HCT116 (cell line): Measurements from ENCODE around the gene FIBP. TPM values are rescaled to one million over a fixed set of nuclear protein-coding genes. Genes with fewer than 3 reads are reported as not detected.

ENCODE experiments used
- ATAC-seq: fragments of 200-7000 bp; cut with Tn5 transposase; 2 replicates; pipeline ENCODE4 v1.9.1; 2020; ENCODE audit warnings: mild to moderate bottlenecking, moderate library complexity
- BruUV-seq: library from RNA; stranded (reverse); fragments of 400-500 nt; replicated peaks from 2 replicates; lab custom pipeline; 2021; lab: Mats Ljungman, UMichigan
- CTCF ChIA-PET: fragments of 300-600 bp; sonication (Branson Sonifier 250); formaldehyde crosslinking; loops from one replicate; lab custom pipeline; 2021; ENCODE audit warnings: antibody characterized with exemption; lab: Charles Lee
- POLR2A ChIA-PET: fragments of 300-600, 350-600 bp; sonication (Branson Sonifier 250); formaldehyde crosslinking; loops from one replicate; lab custom pipeline; 2021; ENCODE audit warnings: antibody characterized with exemption; lab: Charles Lee
- RAD21 ChIA-PET, 2 experiments: fragments of 300-600 bp; sonication (Branson Sonifier 250); formaldehyde crosslinking; loops; one replicate each; lab custom pipeline; 2023; ENCODE audit warnings: low total read pairs in 2 of 2; ENCODE audit not compliant: uncharacterized antibody in 2 of 2, unreplicated experiment in 2 of 2, low non-redundant PET in 1 of 2; lab: Charles Lee
- DNase-seq: peaks from one replicate; pipeline ENCODE4 v3.0.0-alpha.2; 2010; ENCODE audit warnings: low read depth, low spot score
- H2AFZ ChIP-seq: fragments of 200-600 bp; shearing (Covaris generic), sonication (generic); 2 replicates; pipeline ENCODE4 v1.6.1; 2017; ENCODE audit warnings: low read depth, mixed run types, mixed read lengths, antibody characterized with exemption, low read length; ENCODE audit not compliant: poor library complexity, severe bottlenecking
- H3K27ac ChIP-seq: 2 replicates; pipeline ENCODE4 v1.5.1; 2012; ENCODE audit warnings: low read depth, low read length
- H3K27me3 ChIP-seq: fragments of 200-600 bp; sonication (generic); 2 replicates; pipeline ENCODE4 v1.6.1; 2016; ENCODE audit warnings: mixed run types, low read length, mixed read lengths; ENCODE audit not compliant: insufficient read depth
- H3K36me3 ChIP-seq, 2 experiments: fragments of 200-500 bp in 1 of 2; fragments of 200-600 bp in 1 of 2; sonication (Bioruptor generic) in 1 of 2; sonication (generic) in 1 of 2; 2 replicates each; pipeline versions ENCODE4 v1.5.1 to v1.6.1; 2014 to 2016; ENCODE audit warnings: low read length in 2 of 2, inconsistent platforms in 1 of 2, mixed read lengths in 1 of 2, mixed run types in 1 of 2; ENCODE audit not compliant: insufficient read depth in 2 of 2, control insufficient read depth in 1 of 2
- H3K4me1 ChIP-seq, 2 experiments: fragments of 200-600 bp in 1 of 2; sonication (generic) in 1 of 2; 2 replicates each; pipeline versions ENCODE4 v1.5.1 to v1.6.1; 2012 to 2017; ENCODE audit warnings: low read length in 2 of 2, inconsistent platforms in 1 of 2, mild to moderate bottlenecking in 1 of 2, mixed read lengths in 1 of 2, mixed run types in 1 of 2, moderate library complexity in 1 of 2; ENCODE audit not compliant: insufficient read depth in 2 of 2, control insufficient read depth in 1 of 2
- H3K4me2 ChIP-seq: fragments of 200-600 bp; sonication (generic); 2 replicates; pipeline ENCODE4 v1.6.1; 2017; ENCODE audit warnings: mixed run types, low read length, mixed read lengths
- H3K4me3 ChIP-seq, 2 experiments: fragments of 200-600 bp in 1 of 2; sonication (generic) in 1 of 2; replicated peaks in 1 of 2; 2 replicates each; pipeline ENCODE4 v1.5.1; 2011 to 2016; ENCODE audit warnings: low read length in 2 of 2, control low read depth in 1 of 2, low read depth in 1 of 2, mild to moderate bottlenecking in 1 of 2, mixed read lengths in 1 of 2, mixed run types in 1 of 2
- H3K79me2 ChIP-seq: fragments of 200-600 bp; sonication (generic); 2 replicates; pipeline ENCODE4 v1.6.1; 2017; ENCODE audit warnings: mild to moderate bottlenecking, mixed run types, low read length, moderate library complexity, mixed read lengths; ENCODE audit not compliant: insufficient read depth
- H3K9ac ChIP-seq: fragments of 200-600 bp; sonication (generic); 2 replicates; pipeline ENCODE4 v1.6.1; 2016; ENCODE audit warnings: low read length, mixed read lengths
- H3K9me2 ChIP-seq: fragments of 200-600 bp; sonication (generic), shearing (Covaris generic); 2 replicates; pipeline ENCODE4 v1.6.1; 2017; ENCODE audit warnings: mixed run types, mild to moderate bottlenecking, moderate library complexity; ENCODE audit not compliant: insufficient read depth
- H3K9me3 ChIP-seq, 2 experiments: fragments of 200-500 bp in 1 of 2; fragments of 200-600 bp in 1 of 2; sonication (Bioruptor generic) in 1 of 2; sonication (generic) in 1 of 2; 2 replicates each; pipeline ENCODE4 v1.6.1; 2014 to 2017; ENCODE audit warnings: low read length in 2 of 2, mixed read lengths in 2 of 2, inconsistent platforms in 1 of 2, low read depth in 1 of 2, mild to moderate bottlenecking in 1 of 2, mixed run types in 1 of 2, moderate library complexity in 1 of 2; ENCODE audit not compliant: control insufficient read depth in 1 of 2, insufficient read depth in 1 of 2
- H4K20me1 ChIP-seq: fragments of 200-600 bp; sonication (generic), shearing (Covaris generic); 2 replicates; pipeline ENCODE4 v1.6.1; 2017; ENCODE audit warnings: mixed run types, mild to moderate bottlenecking, moderate library complexity; ENCODE audit not compliant: insufficient read depth
- CBX3 ChIP-seq: IDR thresholded peaks from 2 replicates; pipeline ENCODE4 v1.6.1; 2012; ENCODE audit warnings: low read depth
- CEBPB ChIP-seq: IDR thresholded peaks from 2 replicates; pipeline ENCODE4 v1.6.1; 2012; ENCODE audit warnings: low read depth
- EGR1 ChIP-seq: IDR thresholded peaks from 2 replicates; pipeline ENCODE4 v1.6.1; 2012; ENCODE audit warnings: low read depth
- ELF1 ChIP-seq: IDR thresholded peaks from 2 replicates; pipeline ENCODE4 v1.6.1; 2012; ENCODE audit warnings: low read depth, borderline replicate concordance
- EZH2phosphoT487 ChIP-seq: fragments of 200-600 bp; IDR thresholded peaks from 2 replicates; pipeline ENCODE4 v1.6.1; 2018; ENCODE audit warnings: antibody characterized with exemption, borderline replicate concordance
- FOSL1 ChIP-seq: IDR thresholded peaks from 2 replicates; pipeline ENCODE4 v1.6.1; 2012; ENCODE audit warnings: low read depth
- JUND ChIP-seq: IDR thresholded peaks from 2 replicates; pipeline ENCODE4 v1.6.1; 2012
- POLR2A ChIP-seq: IDR thresholded peaks from 2 replicates; pipeline ENCODE4 v1.7.0; 2011; ENCODE audit warnings: borderline replicate concordance; ENCODE audit not compliant: insufficient read depth, insufficient read length; ENCODE audit errors: extremely low read depth
- POLR2AphosphoS5 ChIP-seq: IDR thresholded peaks from 2 replicates; pipeline ENCODE4 v1.6.1; 2011; ENCODE audit warnings: mild to moderate bottlenecking, low read depth, low read length, moderate library complexity
- RAD21 ChIP-seq: IDR thresholded peaks from 2 replicates; pipeline ENCODE4 v1.6.1; 2012; ENCODE audit warnings: low read depth, mild to moderate bottlenecking
- SIN3A ChIP-seq: IDR thresholded peaks from 2 replicates; pipeline ENCODE4 v1.6.1; 2012; ENCODE audit warnings: low read depth
- SP1 ChIP-seq: IDR thresholded peaks from 2 replicates; pipeline ENCODE4 v1.6.1; 2012; ENCODE audit warnings: low read depth
- SRF ChIP-seq: IDR thresholded peaks from 2 replicates; pipeline ENCODE4 v1.6.1; 2012; ENCODE audit warnings: low read depth
- TCF7L2 ChIP-seq: IDR thresholded peaks from 2 replicates; pipeline ENCODE4 v1.7.0; 2011; ENCODE audit warnings: borderline replicate concordance, inconsistent platforms; ENCODE audit not compliant: insufficient read depth, insufficient read length; ENCODE audit errors: extremely low read depth
- YY1 ChIP-seq: IDR thresholded peaks from 2 replicates; pipeline ENCODE4 v1.6.1; 2011; ENCODE audit warnings: low read length, low read depth, moderate library complexity, mild to moderate bottlenecking; ENCODE audit not compliant: insufficient replicate concordance; ENCODE audit errors: extremely low read depth
- ZFX ChIP-seq: fragments of 450-650 bp; IDR thresholded peaks from 2 replicates; pipeline ENCODE4 v1.6.1; 2017
- ZNF274 ChIP-seq: fragments of 200-500 bp; sonication (Bioruptor generic); IDR thresholded peaks from 2 replicates; pipeline ENCODE4 v1.6.1; 2014; ENCODE audit warnings: mild to moderate bottlenecking, low read depth, low read length, inconsistent platforms
- intact Hi-C: fragments of 100-400 bp; cut with micrococcal nuclease; formaldehyde crosslinking; loops from 2 replicates; pipeline ENCODE4 v1.10.0; 2022
- total RNA-seq: library from RNA; stranded (reverse); gene quantifications from one replicate; pipeline ENCODE4 v1.2.1, GENCODE V29; 2021; ENCODE audit not compliant: unreplicated experiment
- TF ChIP-seq, protein P1 (sequence below): IDR thresholded peaks from 2 replicates; pipeline ENCODE4 v1.6.1; 2011; ENCODE audit warnings: mild to moderate bottlenecking, low read length, moderate library complexity; ENCODE audit not compliant: insufficient replicate concordance; ENCODE audit errors: extremely low read depth
- TF ChIP-seq, protein P2 (sequence below): IDR thresholded peaks from 2 replicates; pipeline ENCODE4 v1.6.1; 2012
- TF ChIP-seq, protein P3 (sequence below): IDR thresholded peaks from 2 replicates; pipeline ENCODE4 v1.6.1; 2012; ENCODE audit warnings: low read depth

The FIBP gene
- total RNA-seq, 1 experiment from 2014 or later, result 96.0 TPM

DNA sequence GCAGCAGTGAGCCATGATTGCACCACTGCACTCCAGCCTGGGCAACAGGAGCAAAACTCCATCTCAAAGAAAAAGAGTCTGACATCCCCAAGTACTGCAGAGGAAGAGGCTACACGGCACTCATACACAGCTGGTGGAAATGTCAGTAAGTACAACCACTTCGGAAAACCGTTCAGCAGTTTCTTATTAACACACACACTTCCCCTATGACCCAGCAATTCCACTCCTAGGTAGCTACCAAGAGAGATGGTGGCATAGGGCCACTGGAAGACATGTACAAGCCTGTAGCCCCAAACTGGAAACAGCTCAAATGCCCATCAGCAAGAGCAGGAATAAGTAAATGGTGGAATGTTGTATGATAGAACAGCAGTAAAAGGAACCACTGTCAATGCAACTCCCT, 34.3 kb upstream of the FIBP start:
- no peak for ATAC-seq
- H3K9ac ChIP-seq, result no peak overlapping the region
- no peak overlapping the region for H3K4me2 ChIP-seq
- no peak overlapping the region for H3K4me3 ChIP-seq
- peaks cover 5 to 27% of the 10 kb centered on the region in 2 experiments; a peak in 3 of 4 replicates for H3K36me3 ChIP-seq
- H4K20me1 ChIP-seq, result no peaks in the 10 kb centered on the region
- no peaks in the 10 kb centered on the region for H3K9me2 ChIP-seq
- H3K27me3 ChIP-seq, result no peaks in the 10 kb centered on the region
- H3K27ac ChIP-seq, result no peak overlapping the region
- ChIA-PET RAD21 (no interaction called here), CTCF (interaction anchor here (1.1 kb wide), 1 partner anchor 9 kb away, joined by 3 read pairs; no protein-coding TSS in a partner anchor), POLR2A (no interaction called here)
- H3K9me3 ChIP-seq, result no peaks in the 10 kb centered on the region
- H2AFZ ChIP-seq, result no peak overlapping the region
- no peak for DNase-seq
- intact Hi-C loops, result no loop called here
- BruUV-seq, result no TSS peak
- TF ChIP-seq YY1 (no peak), ZNF274 (no peak), SP1 (no peak), EGR1 (no peak), POLR2A (no peak), CEBPB (no peak), FOSL1 (no peak), TCF7L2 (no peak), ZFX (no peak), ELF1 (no peak), EZH2phosphoT487 (no peak), CBX3 (no peak), RAD21 (no peak), SRF (no peak), POLR2AphosphoS5 (no peak), JUND (no peak), SIN3A (no peak)
- TF ChIP-seq, protein P1, sequence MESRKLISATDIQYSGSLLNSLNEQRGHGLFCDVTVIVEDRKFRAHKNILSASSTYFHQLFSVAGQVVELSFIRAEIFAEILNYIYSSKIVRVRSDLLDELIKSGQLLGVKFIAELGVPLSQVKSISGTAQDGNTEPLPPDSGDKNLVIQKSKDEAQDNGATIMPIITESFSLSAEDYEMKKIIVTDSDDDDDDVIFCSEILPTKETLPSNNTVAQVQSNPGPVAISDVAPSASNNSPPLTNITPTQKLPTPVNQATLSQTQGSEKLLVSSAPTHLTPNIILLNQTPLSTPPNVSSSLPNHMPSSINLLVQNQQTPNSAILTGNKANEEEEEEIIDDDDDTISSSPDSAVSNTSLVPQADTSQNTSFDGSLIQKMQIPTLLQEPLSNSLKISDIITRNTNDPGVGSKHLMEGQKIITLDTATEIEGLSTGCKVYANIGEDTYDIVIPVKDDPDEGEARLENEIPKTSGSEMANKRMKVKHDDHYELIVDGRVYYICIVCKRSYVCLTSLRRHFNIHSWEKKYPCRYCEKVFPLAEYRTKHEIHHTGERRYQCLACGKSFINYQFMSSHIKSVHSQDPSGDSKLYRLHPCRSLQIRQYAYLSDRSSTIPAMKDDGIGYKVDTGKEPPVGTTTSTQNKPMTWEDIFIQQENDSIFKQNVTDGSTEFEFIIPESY, result no peak
- TF ChIP-seq, protein P2, sequence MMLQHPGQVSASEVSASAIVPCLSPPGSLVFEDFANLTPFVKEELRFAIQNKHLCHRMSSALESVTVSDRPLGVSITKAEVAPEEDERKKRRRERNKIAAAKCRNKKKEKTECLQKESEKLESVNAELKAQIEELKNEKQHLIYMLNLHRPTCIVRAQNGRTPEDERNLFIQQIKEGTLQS, result no peak
- TF ChIP-seq, protein P3, sequence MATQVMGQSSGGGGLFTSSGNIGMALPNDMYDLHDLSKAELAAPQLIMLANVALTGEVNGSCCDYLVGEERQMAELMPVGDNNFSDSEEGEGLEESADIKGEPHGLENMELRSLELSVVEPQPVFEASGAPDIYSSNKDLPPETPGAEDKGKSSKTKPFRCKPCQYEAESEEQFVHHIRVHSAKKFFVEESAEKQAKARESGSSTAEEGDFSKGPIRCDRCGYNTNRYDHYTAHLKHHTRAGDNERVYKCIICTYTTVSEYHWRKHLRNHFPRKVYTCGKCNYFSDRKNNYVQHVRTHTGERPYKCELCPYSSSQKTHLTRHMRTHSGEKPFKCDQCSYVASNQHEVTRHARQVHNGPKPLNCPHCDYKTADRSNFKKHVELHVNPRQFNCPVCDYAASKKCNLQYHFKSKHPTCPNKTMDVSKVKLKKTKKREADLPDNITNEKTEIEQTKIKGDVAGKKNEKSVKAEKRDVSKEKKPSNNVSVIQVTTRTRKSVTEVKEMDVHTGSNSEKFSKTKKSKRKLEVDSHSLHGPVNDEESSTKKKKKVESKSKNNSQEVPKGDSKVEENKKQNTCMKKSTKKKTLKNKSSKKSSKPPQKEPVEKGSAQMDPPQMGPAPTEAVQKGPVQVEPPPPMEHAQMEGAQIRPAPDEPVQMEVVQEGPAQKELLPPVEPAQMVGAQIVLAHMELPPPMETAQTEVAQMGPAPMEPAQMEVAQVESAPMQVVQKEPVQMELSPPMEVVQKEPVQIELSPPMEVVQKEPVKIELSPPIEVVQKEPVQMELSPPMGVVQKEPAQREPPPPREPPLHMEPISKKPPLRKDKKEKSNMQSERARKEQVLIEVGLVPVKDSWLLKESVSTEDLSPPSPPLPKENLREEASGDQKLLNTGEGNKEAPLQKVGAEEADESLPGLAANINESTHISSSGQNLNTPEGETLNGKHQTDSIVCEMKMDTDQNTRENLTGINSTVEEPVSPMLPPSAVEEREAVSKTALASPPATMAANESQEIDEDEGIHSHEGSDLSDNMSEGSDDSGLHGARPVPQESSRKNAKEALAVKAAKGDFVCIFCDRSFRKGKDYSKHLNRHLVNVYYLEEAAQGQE, result no peak
- peaks cover 9 to 19% of the 10 kb centered on the region in 2 experiments for H3K4me1 ChIP-seq
- peaks cover 29% of the 10 kb centered on the region for H3K79me2 ChIP-seq
